Activated naive CD4-positive, alpha-beta T cell treated with anti-CD3 and anti-CD28 coated beads for 36 hours (primary cell): ENCODE data around the gene HOXC10. TPM values are rescaled to one million over a fixed set of nuclear protein-coding genes. Genes with fewer than 3 reads are reported as not detected.
A peak's percentile ranks its signal among the peaks of the same experiment; 100 is the strongest.

Source experiments
- CTCF ChIA-PET: fragments of 350-600 bp; sonication (Branson Sonifier 250); formaldehyde crosslinking; loops from one replicate; lab custom pipeline; 2021; ENCODE audit warnings: antibody characterized with exemption; lab: Charles Lee
- DNase-seq: peaks from one replicate; pipeline ENCODE4 v3.0.0-alpha.2; 2020
- H3K27ac Mint-ChIP-seq: one replicate; pipeline ENCODE4 v1.8.0; 2021; ENCODE audit warnings: mild to moderate bottlenecking, mixed read lengths
- H3K27me3 Mint-ChIP-seq: one replicate; pipeline ENCODE4 v1.8.0; 2021; ENCODE audit warnings: low read depth, mixed read lengths
- H3K36me3 Mint-ChIP-seq: one replicate; pipeline ENCODE4 v1.8.0; 2021; ENCODE audit warnings: low read depth, mixed read lengths
- H3K4me1 Mint-ChIP-seq: one replicate; pipeline ENCODE4 v1.8.0; 2021; ENCODE audit warnings: low read depth, mixed read lengths
- H3K4me3 Mint-ChIP-seq: one replicate; pipeline ENCODE4 v1.8.0; 2021; ENCODE audit warnings: mild to moderate bottlenecking, moderate library complexity, mixed read lengths
- H3K9me3 Mint-ChIP-seq: one replicate; pipeline ENCODE4 v1.8.0; 2021; ENCODE audit warnings: mixed read lengths
- intact Hi-C: fragments of 100-400 bp; cut with micrococcal nuclease; formaldehyde crosslinking; loops from one replicate; pipeline ENCODE4 v1.15.1; 2023
- total RNA-seq, 2 experiments: library from RNA; stranded (reverse); gene quantifications; one replicate each; pipeline ENCODE4 v1.2.3, GENCODE V29; 2021

The HOXC10 gene
- total RNA-seq, 2 experiments from 2014 or later, result not detected

GRCh38 chr12:53970451-53970850 is 14.5 kb upstream of the HOXC10 start:
- H3K36me3 Mint-ChIP-seq, result peaks cover 6% of the 10 kb centered on the region
- H3K9me3 Mint-ChIP-seq, result peaks cover 2% of the 10 kb centered on the region
- peaks cover 31% of the 10 kb centered on the region for H3K4me1 Mint-ChIP-seq
- H3K27me3 Mint-ChIP-seq, result peaks cover 88% of the 10 kb centered on the region
- H3K4me3 Mint-ChIP-seq, result no peak overlapping the region
- intact Hi-C loops, result loop anchor here (5.0 kb wide), 1 partner anchor 82 kb away; the partner anchor contains the start of gene HOXC4
- CTCF ChIA-PET, result interaction anchor here (1.0 kb wide), 1 partner anchor 14 kb away, joined by 3 read pairs; the partner anchor contains the start of gene HOXC10
- DNase-seq, result no peak
- no peak overlapping the region for H3K27ac Mint-ChIP-seq

- no peak for DNase-seq
- peaks cover 6% of the 10 kb centered on the region for H3K36me3 Mint-ChIP-seq
- no peak overlapping the region for H3K27ac Mint-ChIP-seq
- intact Hi-C loops, result loop anchor here (5.0 kb wide), 1 partner anchor 81 kb away; the partner anchor contains the start of gene HOXC4
- peaks cover 2% of the 10 kb centered on the region for H3K9me3 Mint-ChIP-seq
- peaks cover 87% of the 10 kb centered on the region for H3K27me3 Mint-ChIP-seq
- peaks cover 30% of the 10 kb centered on the region for H3K4me1 Mint-ChIP-seq
- CTCF ChIA-PET, result interaction anchor here (0.6 kb wide), 1 partner anchor 282 kb away, joined by 3 read pairs; no protein-coding TSS in a partner anchor
- no peak overlapping the region for H3K4me3 Mint-ChIP-seq
Measured at GRCh38 chr12:53971129-53971528, 13.8 kb upstream of the HOXC10 start.

GRCh38 chr12:53971686-53972085 is 13.3 kb upstream of the HOXC10 start:
- DNase-seq, result no peak
- Mint-ChIP-seq H3K9me3 (peaks cover 2% of the 10 kb centered on the region), H3K36me3 (peaks cover 6% of the 10 kb centered on the region), H3K27ac (no peak overlapping the region), H3K27me3 (peaks cover 85% of the 10 kb centered on the region), H3K4me3 (no peak overlapping the region), H3K4me1 (peaks cover 25% of the 10 kb centered on the region)
- intact Hi-C loops, result loop anchor here (5.0 kb wide), 1 partner anchor 81 kb away; the partner anchor contains the start of gene HOXC4
- CTCF ChIA-PET, result no interaction called here

- DNase-seq, result no peak
- H3K9me3 Mint-ChIP-seq, result peaks cover 2% of the 10 kb centered on the region
- CTCF ChIA-PET, result no interaction called here
- H3K27ac Mint-ChIP-seq, result no peak overlapping the region
- intact Hi-C loops, result loop anchor here (5.0 kb wide), 1 partner anchor 80 kb away; the partner anchor contains the start of gene HOXC4
- H3K27me3 Mint-ChIP-seq, result peaks cover 85% of the 10 kb centered on the region
- H3K4me1 Mint-ChIP-seq, result peaks cover 22% of the 10 kb centered on the region
- H3K4me3 Mint-ChIP-seq, result no peak overlapping the region
- H3K36me3 Mint-ChIP-seq, result peaks cover 6% of the 10 kb centered on the region
Measured at GRCh38 chr12:53972152-53972702, 12.7 kb upstream of the HOXC10 start.

GRCh38 chr12:53972722-53973235 is 12.2 kb upstream of the HOXC10 start, which contains the start of gene HOXC11:
TSS of gene HOXC11 (plus strand) at chr12:53973126. CDS start at chr12:53973242, 116 bp downstream.
- Mint-ChIP-seq H3K4me1 (peaks cover 22% of the 10 kb centered on the region), H3K4me3 (peak within 1 kb of the TSS; percentile 2), H3K9me3 (peaks cover 2% of the 10 kb centered on the region), H3K27me3 (peaks cover 85% of the 10 kb centered on the region), H3K27ac (peak within 1 kb of the TSS; percentile 28), H3K36me3 (peaks cover 6% of the 10 kb centered on the region)
- CTCF ChIA-PET, result no interaction called here
- DNase-seq, result no peak
- intact Hi-C loops, result loop anchor here (5.0 kb wide), 1 partner anchor 80 kb away; the partner anchor contains the start of gene HOXC4

- CTCF ChIA-PET, result no interaction called here
- intact Hi-C loops, result loop anchor here (5.0 kb wide), 1 partner anchor 79 kb away; the partner anchor contains the start of gene HOXC4
- H3K36me3 Mint-ChIP-seq, result peaks cover 6% of the 10 kb centered on the region
- peak overlapping the region; percentile 28 for H3K27ac Mint-ChIP-seq
- peaks cover 22% of the 10 kb centered on the region for H3K4me1 Mint-ChIP-seq
- no peak for DNase-seq
- H3K27me3 Mint-ChIP-seq, result peaks cover 84% of the 10 kb centered on the region
- H3K9me3 Mint-ChIP-seq, result peaks cover 2% of the 10 kb centered on the region
- H3K4me3 Mint-ChIP-seq, result peak overlapping the region; percentile 2
Measured at GRCh38 chr12:53973236-53974042, 11.5 kb upstream of the HOXC10 start.

- peaks cover 2% of the 10 kb centered on the region for H3K9me3 Mint-ChIP-seq
- H3K36me3 Mint-ChIP-seq, result peaks cover 6% of the 10 kb centered on the region
- CTCF ChIA-PET, result no interaction called here
- peaks cover 84% of the 10 kb centered on the region for H3K27me3 Mint-ChIP-seq
- H3K27ac Mint-ChIP-seq, result peak within 1 kb of the TSS; percentile 61
- H3K4me3 Mint-ChIP-seq, result peak within 1 kb of the TSS; percentile 45
- DNase-seq, result peak; percentile 34
- intact Hi-C loops, result loop anchor here (5.0 kb wide), 1 partner anchor 78 kb away; the partner anchor contains the start of gene HOXC4
- H3K4me1 Mint-ChIP-seq, result peaks cover 20% of the 10 kb centered on the region
Measured at GRCh38 chr12:53974084-53975063, 10.6 kb upstream of the HOXC10 start, which contains the start of gene HOTAIR. TSS of gene HOTAIR (minus strand) at chr12:53974954.

GRCh38 chr12:53975064-53975471 is 9.9 kb upstream of the HOXC10 start:
- Mint-ChIP-seq H3K27ac (no peak overlapping the region), H3K4me1 (peaks cover 20% of the 10 kb centered on the region), H3K4me3 (no peak overlapping the region), H3K9me3 (peaks cover 2% of the 10 kb centered on the region), H3K27me3 (peaks cover 84% of the 10 kb centered on the region), H3K36me3 (peaks cover 6% of the 10 kb centered on the region)
- no peak for DNase-seq
- intact Hi-C loops, result no loop called here
- CTCF ChIA-PET, result interaction anchor here (0.8 kb wide), 1 partner anchor 245 kb away, joined by 5 read pairs; no protein-coding TSS in a partner anchor

- H3K27me3 Mint-ChIP-seq, result peaks cover 84% of the 10 kb centered on the region
- intact Hi-C loops, result no loop called here
- no peak for DNase-seq
- H3K9me3 Mint-ChIP-seq, result peaks cover 2% of the 10 kb centered on the region
- H3K27ac Mint-ChIP-seq, result peak overlapping the region; percentile 61
- CTCF ChIA-PET, result interaction anchor here (0.7 to 0.8 kb wide), 2 partner anchors 245 to 281 kb away, joined by 3 to 5 read pairs; no protein-coding TSS in a partner anchor
- H3K36me3 Mint-ChIP-seq, result peaks cover 6% of the 10 kb centered on the region
- peaks cover 20% of the 10 kb centered on the region for H3K4me1 Mint-ChIP-seq
- peak overlapping the region; percentile 34 for H3K4me3 Mint-ChIP-seq
Measured at GRCh38 chr12:53975479-53976152, 9.3 kb upstream of the HOXC10 start.

- Mint-ChIP-seq H3K4me1 (peaks cover 20% of the 10 kb centered on the region), H3K4me3 (no peak overlapping the region), H3K27ac (no peak overlapping the region)
Measured at GRCh38 chr12:53976172-53976822, 8.6 kb upstream of the HOXC10 start.

More at GRCh38 chr12:53976172-53976822, 8.6 kb upstream of the HOXC10 start:
- H3K36me3 Mint-ChIP-seq, result peaks cover 6% of the 10 kb centered on the region
- no peak for DNase-seq
- CTCF ChIA-PET, result interaction anchor here (0.7 to 0.8 kb wide), 2 partner anchors 244 to 281 kb away, joined by 3 to 5 read pairs; no protein-coding TSS in a partner anchor
- intact Hi-C loops, result no loop called here
- H3K9me3 Mint-ChIP-seq, result peaks cover 2% of the 10 kb centered on the region
- peaks cover 84% of the 10 kb centered on the region for H3K27me3 Mint-ChIP-seq
